SK-N-SH (cell line): ENCODE data around the gene RAD23B. TPM values are rescaled to one million over a fixed set of nuclear protein-coding genes. Genes with fewer than 3 reads are reported as not detected.

Source experiments
- CTCF ChIA-PET: fragments of 300-600, 350-600 bp; formaldehyde crosslinking; extraction: SDS; loops from one replicate; lab custom pipeline; 2021; lab: Yijun Ruan, JAX
- POLR2A ChIA-PET: fragments of 350-600 bp; sonication (Branson Sonifier 250); formaldehyde crosslinking; extraction: SDS; loops from one replicate; lab custom pipeline; 2020; ENCODE audit warnings: antibody characterized with exemption, inconsistent platforms; lab: Yijun Ruan, JAX
- DNase-seq: peaks from one replicate; pipeline ENCODE4 v3.0.0; 2012
- H2AFZ ChIP-seq: fragments of 200-600 bp; sonication (generic); 2 replicates; pipeline ENCODE4 v1.8.1; 2016; ENCODE audit warnings: antibody characterized with exemption, mild to moderate bottlenecking, low read depth
- H3F3A ChIP-seq: fragments of 200-600 bp; sonication (generic); replicated peaks from 2 replicates; pipeline ENCODE3; 2016; ENCODE audit warnings: antibody characterized with exemption, mild to moderate bottlenecking; ENCODE audit not compliant: insufficient read depth
- H3K27ac ChIP-seq, 2 experiments: fragments of 200-500 bp in 1 of 2; fragments of 200-600 bp in 1 of 2; sonication (Bioruptor generic) in 1 of 2; sonication (generic), shearing (Covaris generic) in 1 of 2; 2 replicates each; pipeline versions ENCODE4 v1.5.1 to v1.6.1; 2014 to 2016; ENCODE audit warnings: low read depth in 2 of 2, inconsistent platforms in 1 of 2, low read length in 1 of 2, mild to moderate bottlenecking in 1 of 2, mixed read lengths in 1 of 2
- H3K27me3 ChIP-seq: fragments of 200-600 bp; sonication (generic), shearing (Covaris generic); 2 replicates; pipeline ENCODE4 v1.6.1; 2016; ENCODE audit warnings: mixed run types; ENCODE audit not compliant: insufficient read depth
- H3K36me3 ChIP-seq, 2 experiments: fragments of 200-500 bp in 1 of 2; fragments of 200-600 bp in 1 of 2; sonication (Bioruptor generic) in 1 of 2; sonication (generic) in 1 of 2; replicated peaks in 1 of 2; 2 replicates each; pipeline versions ENCODE3 to v1.5.1; 2014 to 2016; ENCODE audit warnings: low read length in 1 of 2, mild to moderate bottlenecking in 1 of 2; ENCODE audit not compliant: insufficient read depth in 2 of 2, control insufficient read depth in 1 of 2
- H3K4me1 ChIP-seq, 2 experiments: fragments of 200-500 bp in 1 of 2; fragments of 200-600 bp in 1 of 2; sonication (Bioruptor generic) in 1 of 2; sonication (generic), shearing (Covaris generic) in 1 of 2; 2 replicates each; pipeline versions ENCODE4 v1.5.1 to v1.6.1; 2014 to 2016; ENCODE audit warnings: low read depth in 1 of 2, low read length in 1 of 2, mixed run types in 1 of 2; ENCODE audit not compliant: insufficient read depth in 2 of 2, control insufficient read depth in 1 of 2
- H3K4me2 ChIP-seq: fragments of 200-600 bp; sonication (generic), shearing (Covaris generic); 2 replicates; pipeline ENCODE4 v1.6.1; 2017; ENCODE audit warnings: mixed run types
- H3K4me3 ChIP-seq, 2 experiments: fragments of 200-500 bp in 1 of 2; fragments of 200-600 bp in 1 of 2; sonication (Bioruptor generic) in 1 of 2; sonication (generic), shearing (Covaris generic) in 1 of 2; 2 replicates each; pipeline versions ENCODE4 v1.5.1 to v1.8.1; 2014 to 2016; ENCODE audit warnings: low read depth in 2 of 2, inconsistent platforms in 1 of 2, low read length in 1 of 2, mild to moderate bottlenecking in 1 of 2, mixed read lengths in 1 of 2, moderate library complexity in 1 of 2
- H3K79me2 ChIP-seq: fragments of 200-600 bp; sonication (generic); 2 replicates; pipeline ENCODE4 v1.8.1; 2017; ENCODE audit warnings: mild to moderate bottlenecking; ENCODE audit not compliant: insufficient read depth
- H3K9ac ChIP-seq: fragments of 200-600 bp; sonication (generic); 2 replicates; pipeline ENCODE4 v1.6.1; 2017; ENCODE audit warnings: mixed run types
- H3K9me2 ChIP-seq: fragments of 200-600 bp; sonication (generic); 2 replicates; pipeline ENCODE4 v1.6.1; 2017; ENCODE audit warnings: mixed run types
- H3K9me3 ChIP-seq: fragments of 200-600 bp; sonication (generic); 2 replicates; pipeline ENCODE4 v1.6.1; 2017; ENCODE audit warnings: mixed run types, mild to moderate bottlenecking, moderate library complexity
- H4K20me1 ChIP-seq: fragments of 200-600 bp; sonication (generic); 2 replicates; pipeline ENCODE4 v1.6.1; 2017; ENCODE audit warnings: mild to moderate bottlenecking, mixed run types; ENCODE audit not compliant: insufficient read depth
- CHD2 ChIP-seq: fragments of 150-350 bp; IDR thresholded peaks from 2 replicates; pipeline ENCODE4 v1.6.1; 2018; ENCODE audit warnings: low read length; ENCODE audit not compliant: partially characterized antibody
- EZH2phosphoT487 ChIP-seq: fragments of 200-600 bp; sonication (generic); IDR thresholded peaks from 2 replicates; pipeline ENCODE4 v1.6.1; 2017; ENCODE audit warnings: low read depth, mixed run types, mild to moderate bottlenecking, antibody characterized with exemption, moderate library complexity, borderline replicate concordance
- FOSL2 ChIP-seq: IDR thresholded peaks from 2 replicates; pipeline ENCODE4 v1.4.0; 2012; ENCODE audit warnings: low read depth, mild to moderate bottlenecking, moderate library complexity, borderline replicate concordance
- NFIC ChIP-seq: IDR thresholded peaks from 2 replicates; pipeline ENCODE4 v1.4.0; 2012; ENCODE audit warnings: borderline replicate concordance
- RAD21 ChIP-seq: IDR thresholded peaks from 2 replicates; pipeline ENCODE4 v1.6.1; 2012; ENCODE audit warnings: mild to moderate bottlenecking, low read length
- RCOR1 ChIP-seq: fragments of 150-350 bp; IDR thresholded peaks from 2 replicates; pipeline ENCODE4 v1.6.1; 2017; ENCODE audit warnings: antibody characterized with exemption, low read length
- RFX5 ChIP-seq: IDR thresholded peaks from 2 replicates; pipeline ENCODE4 v1.6.1; 2012; ENCODE audit warnings: mild to moderate bottlenecking, improper control_type of control experiment, low read length
- TAF1 ChIP-seq: IDR thresholded peaks from 2 replicates; pipeline ENCODE4 v1.6.1; 2012; ENCODE audit warnings: low read depth, mild to moderate bottlenecking, low read length, moderate library complexity, borderline replicate concordance
- YY1 ChIP-seq: IDR thresholded peaks from 2 replicates; pipeline ENCODE4 v1.4.0; 2012; ENCODE audit warnings: low read depth, mild to moderate bottlenecking
- WGBS: methylation state at CpG from one replicate; pipeline ENCODE4 v1.1.6; 2017; ENCODE audit warnings: low lambda C conversion rate; 5-methylcytosine and 5-hydroxymethylcytosine counted together
- polyA plus RNA-seq, 3 experiments: library from polyadenylated mRNA; depleted of rRNA; stranded (reverse); fragments of >200 nt; gene quantifications; 2 replicates each; pipeline ENCODE4 v1.2.3, GENCODE V29; 2012
- TF ChIP-seq, protein P1 (sequence below): IDR thresholded peaks from 2 replicates; pipeline ENCODE4 v1.6.1; 2012; ENCODE audit warnings: mild to moderate bottlenecking, low read depth, low read length, moderate library complexity
- TF ChIP-seq, protein P2 (sequence below): IDR thresholded peaks from 2 replicates; pipeline ENCODE4 v1.4.0; 2012; ENCODE audit warnings: low read depth, borderline replicate concordance
- TF ChIP-seq, protein P3 (sequence below): fragments of 200-600 bp; sonication (generic); IDR thresholded peaks from 2 replicates; pipeline ENCODE4 v1.6.1; 2017; ENCODE audit warnings: antibody characterized with exemption, mild to moderate bottlenecking, moderate library complexity
- TF ChIP-seq, protein P4 (sequence below): IDR thresholded peaks from 2 replicates; pipeline ENCODE4 v1.4.0; 2012; ENCODE audit warnings: low read depth

The RAD23B gene
- polyA plus RNA-seq, 1 of the 3 experiments (the other 2 are of a cell fraction): 62.9 TPM

DNA sequence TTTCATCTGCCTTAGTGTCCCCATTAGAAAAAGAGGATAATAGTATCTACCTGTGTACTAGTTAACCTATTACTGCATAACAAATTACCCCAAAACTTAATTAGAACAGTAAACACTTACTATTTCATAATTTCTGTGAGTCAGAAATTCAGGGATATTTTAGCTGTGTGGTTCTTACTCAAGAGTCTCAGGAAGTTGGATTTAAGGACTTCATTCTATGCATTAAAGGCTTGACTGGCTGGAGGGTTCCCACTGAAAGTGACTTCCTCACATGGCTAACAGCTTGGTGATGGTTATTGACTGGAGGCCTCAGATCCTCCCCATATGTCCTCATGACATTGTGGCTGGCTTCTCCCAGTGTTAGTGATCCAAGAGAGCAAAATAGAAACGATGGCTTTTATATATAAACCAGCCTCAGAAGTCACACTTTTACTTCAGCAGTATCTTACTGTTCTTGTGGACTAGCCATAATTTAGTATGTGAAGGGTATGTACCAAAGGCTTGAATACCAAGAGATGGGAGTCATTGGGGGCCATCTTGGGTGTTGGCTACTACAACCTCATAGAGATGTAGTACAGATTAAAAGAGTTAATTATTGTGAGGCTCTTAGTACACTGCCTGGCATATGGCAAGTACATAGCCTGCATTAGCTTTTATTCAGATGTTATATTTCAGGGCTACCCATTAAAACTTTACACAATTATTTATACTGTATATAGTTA lies 9.9 kb downstream of the RAD23B start:
- POLR2A ChIA-PET: no interaction called here
- CTCF ChIA-PET: no interaction called here
- WGBS: 100% methylated on average over 1 of the region's 1 CpG

More for the DNA sequence above, 9.9 kb downstream of the RAD23B start:
- peaks cover 100% of the 10 kb centered on the region for H4K20me1 ChIP-seq
- peaks cover 6% of the 10 kb centered on the region for H3F3A ChIP-seq
- H3K9ac ChIP-seq: no peak overlapping the region
- peaks cover 0 to 5% of the 10 kb centered on the region in 2 experiments; a peak in 3 of 4 replicates for H3K4me1 ChIP-seq
- no peak overlapping the region; the same call in 1 of the 2 replicates for H3K4me2 ChIP-seq
- peaks cover 0 to 7% of the 10 kb centered on the region in 2 experiments for H3K36me3 ChIP-seq
- no peaks in the 10 kb centered on the region for H3K9me3 ChIP-seq
- H3K27ac ChIP-seq: no peak overlapping the region
- H2AFZ ChIP-seq: no peak overlapping the region
- TF ChIP-seq, protein P1, sequence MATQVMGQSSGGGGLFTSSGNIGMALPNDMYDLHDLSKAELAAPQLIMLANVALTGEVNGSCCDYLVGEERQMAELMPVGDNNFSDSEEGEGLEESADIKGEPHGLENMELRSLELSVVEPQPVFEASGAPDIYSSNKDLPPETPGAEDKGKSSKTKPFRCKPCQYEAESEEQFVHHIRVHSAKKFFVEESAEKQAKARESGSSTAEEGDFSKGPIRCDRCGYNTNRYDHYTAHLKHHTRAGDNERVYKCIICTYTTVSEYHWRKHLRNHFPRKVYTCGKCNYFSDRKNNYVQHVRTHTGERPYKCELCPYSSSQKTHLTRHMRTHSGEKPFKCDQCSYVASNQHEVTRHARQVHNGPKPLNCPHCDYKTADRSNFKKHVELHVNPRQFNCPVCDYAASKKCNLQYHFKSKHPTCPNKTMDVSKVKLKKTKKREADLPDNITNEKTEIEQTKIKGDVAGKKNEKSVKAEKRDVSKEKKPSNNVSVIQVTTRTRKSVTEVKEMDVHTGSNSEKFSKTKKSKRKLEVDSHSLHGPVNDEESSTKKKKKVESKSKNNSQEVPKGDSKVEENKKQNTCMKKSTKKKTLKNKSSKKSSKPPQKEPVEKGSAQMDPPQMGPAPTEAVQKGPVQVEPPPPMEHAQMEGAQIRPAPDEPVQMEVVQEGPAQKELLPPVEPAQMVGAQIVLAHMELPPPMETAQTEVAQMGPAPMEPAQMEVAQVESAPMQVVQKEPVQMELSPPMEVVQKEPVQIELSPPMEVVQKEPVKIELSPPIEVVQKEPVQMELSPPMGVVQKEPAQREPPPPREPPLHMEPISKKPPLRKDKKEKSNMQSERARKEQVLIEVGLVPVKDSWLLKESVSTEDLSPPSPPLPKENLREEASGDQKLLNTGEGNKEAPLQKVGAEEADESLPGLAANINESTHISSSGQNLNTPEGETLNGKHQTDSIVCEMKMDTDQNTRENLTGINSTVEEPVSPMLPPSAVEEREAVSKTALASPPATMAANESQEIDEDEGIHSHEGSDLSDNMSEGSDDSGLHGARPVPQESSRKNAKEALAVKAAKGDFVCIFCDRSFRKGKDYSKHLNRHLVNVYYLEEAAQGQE: no peak
- TF ChIP-seq YY1 (no peak), RCOR1 (no peak), TAF1 (no peak), FOSL2 (no peak), CHD2 (no peak), NFIC (no peak), EZH2phosphoT487 (no peak), RAD21 (no peak), RFX5 (no peak)
- TF ChIP-seq, protein P2, sequence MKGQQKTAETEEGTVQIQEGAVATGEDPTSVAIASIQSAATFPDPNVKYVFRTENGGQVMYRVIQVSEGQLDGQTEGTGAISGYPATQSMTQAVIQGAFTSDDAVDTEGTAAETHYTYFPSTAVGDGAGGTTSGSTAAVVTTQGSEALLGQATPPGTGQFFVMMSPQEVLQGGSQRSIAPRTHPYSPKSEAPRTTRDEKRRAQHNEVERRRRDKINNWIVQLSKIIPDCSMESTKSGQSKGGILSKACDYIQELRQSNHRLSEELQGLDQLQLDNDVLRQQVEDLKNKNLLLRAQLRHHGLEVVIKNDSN: no peak
- TF ChIP-seq, protein P3, sequence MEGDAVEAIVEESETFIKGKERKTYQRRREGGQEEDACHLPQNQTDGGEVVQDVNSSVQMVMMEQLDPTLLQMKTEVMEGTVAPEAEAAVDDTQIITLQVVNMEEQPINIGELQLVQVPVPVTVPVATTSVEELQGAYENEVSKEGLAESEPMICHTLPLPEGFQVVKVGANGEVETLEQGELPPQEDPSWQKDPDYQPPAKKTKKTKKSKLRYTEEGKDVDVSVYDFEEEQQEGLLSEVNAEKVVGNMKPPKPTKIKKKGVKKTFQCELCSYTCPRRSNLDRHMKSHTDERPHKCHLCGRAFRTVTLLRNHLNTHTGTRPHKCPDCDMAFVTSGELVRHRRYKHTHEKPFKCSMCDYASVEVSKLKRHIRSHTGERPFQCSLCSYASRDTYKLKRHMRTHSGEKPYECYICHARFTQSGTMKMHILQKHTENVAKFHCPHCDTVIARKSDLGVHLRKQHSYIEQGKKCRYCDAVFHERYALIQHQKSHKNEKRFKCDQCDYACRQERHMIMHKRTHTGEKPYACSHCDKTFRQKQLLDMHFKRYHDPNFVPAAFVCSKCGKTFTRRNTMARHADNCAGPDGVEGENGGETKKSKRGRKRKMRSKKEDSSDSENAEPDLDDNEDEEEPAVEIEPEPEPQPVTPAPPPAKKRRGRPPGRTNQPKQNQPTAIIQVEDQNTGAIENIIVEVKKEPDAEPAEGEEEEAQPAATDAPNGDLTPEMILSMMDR: no peak
- TF ChIP-seq, protein P4, sequence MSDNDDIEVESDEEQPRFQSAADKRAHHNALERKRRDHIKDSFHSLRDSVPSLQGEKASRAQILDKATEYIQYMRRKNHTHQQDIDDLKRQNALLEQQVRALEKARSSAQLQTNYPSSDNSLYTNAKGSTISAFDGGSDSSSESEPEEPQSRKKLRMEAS: no peak
- H3K9me2 ChIP-seq: no peaks in the 10 kb centered on the region
- peaks cover 100% of the 10 kb centered on the region for H3K79me2 ChIP-seq
- H3K4me3 ChIP-seq: no peak overlapping the region
- DNase-seq: no peak
- H3K27me3 ChIP-seq: no peaks in the 10 kb centered on the region
